ENCODE results near the gene ZDHHC16. TPM values are rescaled to one million over a fixed set of nuclear protein-coding genes. Genes with fewer than 3 reads are reported as not detected.
"Not testable (repeated sequence)": the region's sequence is repeated elsewhere in the genome, so short reads cannot be mapped to it uniquely, and the experiment has no call there.

Gene ZDHHC16
- total RNA-seq, 2 experiments from 2014 or later: 31.0 to 38.4 TPM

DNA sequence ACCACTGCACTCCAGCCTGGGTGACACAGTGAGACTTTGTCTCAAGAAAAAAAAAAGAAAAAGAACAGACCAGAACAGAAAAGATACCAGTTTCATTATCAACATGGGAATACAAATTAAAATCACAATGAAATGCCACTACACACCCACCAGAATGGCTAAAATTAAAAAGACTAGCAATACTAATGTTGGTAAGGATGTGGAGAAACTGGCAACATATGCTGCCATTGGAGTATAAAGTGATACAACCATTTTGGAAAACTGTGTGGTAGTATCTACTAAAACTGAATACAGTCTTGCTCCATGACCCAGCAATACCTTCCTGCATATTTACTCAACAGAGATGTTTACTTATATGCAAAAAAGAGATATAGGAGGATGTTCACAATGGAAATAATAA lies 41.9 kb upstream of the ZDHHC16 start:
- H3K9me2 ChIP-seq (ENCODE audit: insufficient read depth, low read length): no peaks in the 10 kb centered on the region
- CTCF ChIA-PET (ENCODE audit: unreplicated experiment): no interaction called here
- H3K4me3 ChIP-seq (ENCODE audit: low read depth, low read length, poor library complexity, severe bottlenecking): no peak overlapping the region
- peaks cover 24% of the 10 kb centered on the region for H3K4me1 ChIP-seq (ENCODE audit: insufficient read depth, low read length, poor library complexity, severe bottlenecking)
- H3K79me2 ChIP-seq (ENCODE audit: insufficient read depth, low read depth, low read length): peaks cover 15% of the 10 kb centered on the region; the same call in 1 of the 2 replicates
- POLR2A ChIA-PET: interaction anchor here (1.1 kb wide), 1 partner anchor 11 kb away, joined by 3 read pairs; no protein-coding TSS in a partner anchor
- DNase-seq (ENCODE audit: low spot score): no peak
- TF ChIP-seq, protein P1, sequence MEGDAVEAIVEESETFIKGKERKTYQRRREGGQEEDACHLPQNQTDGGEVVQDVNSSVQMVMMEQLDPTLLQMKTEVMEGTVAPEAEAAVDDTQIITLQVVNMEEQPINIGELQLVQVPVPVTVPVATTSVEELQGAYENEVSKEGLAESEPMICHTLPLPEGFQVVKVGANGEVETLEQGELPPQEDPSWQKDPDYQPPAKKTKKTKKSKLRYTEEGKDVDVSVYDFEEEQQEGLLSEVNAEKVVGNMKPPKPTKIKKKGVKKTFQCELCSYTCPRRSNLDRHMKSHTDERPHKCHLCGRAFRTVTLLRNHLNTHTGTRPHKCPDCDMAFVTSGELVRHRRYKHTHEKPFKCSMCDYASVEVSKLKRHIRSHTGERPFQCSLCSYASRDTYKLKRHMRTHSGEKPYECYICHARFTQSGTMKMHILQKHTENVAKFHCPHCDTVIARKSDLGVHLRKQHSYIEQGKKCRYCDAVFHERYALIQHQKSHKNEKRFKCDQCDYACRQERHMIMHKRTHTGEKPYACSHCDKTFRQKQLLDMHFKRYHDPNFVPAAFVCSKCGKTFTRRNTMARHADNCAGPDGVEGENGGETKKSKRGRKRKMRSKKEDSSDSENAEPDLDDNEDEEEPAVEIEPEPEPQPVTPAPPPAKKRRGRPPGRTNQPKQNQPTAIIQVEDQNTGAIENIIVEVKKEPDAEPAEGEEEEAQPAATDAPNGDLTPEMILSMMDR (conservative IDR thresholded peaks at IDR 0.05; ENCODE audit: low read length): no peak
- TF ChIP-seq EZH2phosphoT487 (IDR thresholded peaks at IDR 0.05; ENCODE audit: borderline replicate concordance, low read depth, low read length): no peak
- no peak overlapping the region for H2AFZ ChIP-seq (ENCODE audit: low read length)
- no peaks in the 10 kb centered on the region for H3K9me3 ChIP-seq (ENCODE audit: low read length)
- no peaks in the 10 kb centered on the region for H4K20me1 ChIP-seq (ENCODE audit: insufficient read depth, low read length)
- intact Hi-C loops (cut with micrococcal nuclease; ENCODE audit: unreplicated experiment): loop anchor here (5.0 kb wide), 2 partner anchors 72 to 127 kb away; partner anchors contain the start of gene FRAT2
- H3K4me2 ChIP-seq (ENCODE audit: low read length): no peak overlapping the region
- 0 out of 2 replicates have a peak, but pooled peaks cover 2% of the 10 kb centered on the region for H3K36me3 ChIP-seq (ENCODE audit: insufficient read depth, low read length)
- no peak overlapping the region for H3K27ac ChIP-seq (ENCODE audit: low read depth, low read length, poor library complexity, severe bottlenecking)
- BruUV-seq (replicated peaks): no TSS peak

DNA sequence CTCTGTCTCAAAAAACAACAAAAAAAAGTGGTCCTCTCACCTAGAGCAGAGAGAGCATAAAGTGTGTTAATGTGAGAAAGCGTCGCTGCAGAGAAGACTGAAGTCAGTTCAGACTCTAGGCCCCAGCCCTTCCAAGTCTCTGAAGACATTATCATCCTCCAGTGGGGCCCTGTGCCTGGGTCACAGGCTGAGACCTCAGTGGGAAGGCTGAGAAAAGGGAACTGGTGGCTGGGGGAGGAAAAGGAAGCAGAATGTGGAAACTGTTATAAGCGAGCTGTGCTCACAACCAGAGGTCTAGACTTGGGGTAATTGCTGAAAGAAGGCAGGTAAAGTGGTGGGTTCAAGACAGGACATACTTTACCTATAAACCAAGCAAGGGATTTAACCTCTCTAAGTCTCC lies 39.9 kb upstream of the ZDHHC16 start:
- no peak for TF ChIP-seq EZH2phosphoT487 (IDR thresholded peaks at IDR 0.05; ENCODE audit: borderline replicate concordance, low read depth, low read length)
- TF ChIP-seq, protein P1 (conservative IDR thresholded peaks at IDR 0.05; ENCODE audit: low read length): no peak
- intact Hi-C loops (cut with micrococcal nuclease; ENCODE audit: unreplicated experiment): loop anchor here (2.0 kb wide), 1 partner anchor 207 kb away; no protein-coding TSS in a partner anchor
- H3K27ac ChIP-seq (ENCODE audit: low read depth, low read length, poor library complexity, severe bottlenecking): no peak overlapping the region

DNA sequence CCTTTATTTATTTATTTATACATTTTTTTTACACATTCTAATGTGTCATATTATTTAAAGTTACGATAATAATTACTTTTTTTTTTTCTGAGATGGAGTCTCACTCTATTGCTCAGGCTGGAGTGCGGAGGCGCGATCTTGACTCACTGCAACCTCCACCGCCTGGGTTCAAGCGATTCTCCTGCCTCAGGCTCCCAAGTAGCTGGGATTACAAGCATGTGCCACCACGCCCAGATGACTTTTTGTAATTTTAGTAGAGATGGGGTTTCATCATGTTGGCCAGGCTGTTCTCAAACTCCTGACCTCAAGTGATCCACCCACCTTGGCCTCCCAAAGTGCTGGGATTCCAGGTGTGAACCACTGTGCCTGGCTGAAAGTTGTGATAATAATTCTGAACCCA lies 39.5 kb upstream of the ZDHHC16 start:
- BruUV-seq (replicated peaks); H3K36me3 ChIP-seq (ENCODE audit: insufficient read depth, low read length); CTCF ChIA-PET (ENCODE audit: unreplicated experiment); H3K27ac ChIP-seq (ENCODE audit: low read depth, low read length, poor library complexity, severe bottlenecking); H4K20me1 ChIP-seq (ENCODE audit: insufficient read depth, low read length); H3K9me3 ChIP-seq (ENCODE audit: low read length); H3K9me2 ChIP-seq (ENCODE audit: insufficient read depth, low read length); H3K79me2 ChIP-seq (ENCODE audit: insufficient read depth, low read depth, low read length); DNase-seq (ENCODE audit: low spot score): not testable (repeated sequence)
- Histone ChIP-seq H3K4me1 (ENCODE audit: insufficient read depth, low read length, poor library complexity, severe bottlenecking) (peaks cover 22% of the 10 kb centered on the region), H3K4me3 (ENCODE audit: low read depth, low read length, poor library complexity, severe bottlenecking) (peak overlapping the region; percentile 27), H2AFZ (ENCODE audit: low read length) (peak overlapping the region; percentile 91), H3K4me2 (ENCODE audit: low read length) (peak overlapping the region; percentile 87)
- intact Hi-C loops (cut with micrococcal nuclease; ENCODE audit: unreplicated experiment): loop anchor here (2.0 kb wide), 1 partner anchor 206 kb away; no protein-coding TSS in a partner anchor
- POLR2A ChIA-PET: interaction anchor here (0.7 kb wide), 1 partner anchor 31 kb away, joined by 3 read pairs; no protein-coding TSS in a partner anchor

More for the DNA sequence above, 39.9 kb upstream of the ZDHHC16 start:
- Histone ChIP-seq H3K4me3 (ENCODE audit: low read depth, low read length, poor library complexity, severe bottlenecking) (no peak overlapping the region), H2AFZ (ENCODE audit: low read length) (0 out of 2 replicates have a peak overlapping the region, but pooled peaks have one; percentile 91), H3K36me3 (ENCODE audit: insufficient read depth, low read length) (no peaks in the 10 kb centered on the region), H4K20me1 (ENCODE audit: insufficient read depth, low read length) (no peaks in the 10 kb centered on the region), H3K4me1 (ENCODE audit: insufficient read depth, low read length, poor library complexity, severe bottlenecking) (peaks cover 24% of the 10 kb centered on the region), H3K79me2 (ENCODE audit: insufficient read depth, low read depth, low read length) (no peaks in the 10 kb centered on the region), H3K9me2 (ENCODE audit: insufficient read depth, low read length) (no peaks in the 10 kb centered on the region), H3K9me3 (ENCODE audit: low read length) (no peaks in the 10 kb centered on the region), H3K4me2 (ENCODE audit: low read length) (no peak overlapping the region)
- ChIA-PET POLR2A (interaction anchor here (0.7 kb wide), 1 partner anchor 30 kb away, joined by 3 read pairs; no protein-coding TSS in a partner anchor), CTCF (ENCODE audit: unreplicated experiment) (no interaction called here)
- DNase-seq (ENCODE audit: low spot score): no peak
- BruUV-seq (replicated peaks): no TSS peak

Data from OCI-LY7 (cell line).